Measurements from ENCODE around the gene SLC6A5. TPM values are rescaled to one million over a fixed set of nuclear protein-coding genes. Genes with fewer than 3 reads are reported as not detected.

The SLC6A5 gene
- total and polyA plus RNA-seq, 2 of the 8 experiments (the other 6 are each of a cell fraction or from before 2014, with no cell fraction given) = not detected

DNA sequence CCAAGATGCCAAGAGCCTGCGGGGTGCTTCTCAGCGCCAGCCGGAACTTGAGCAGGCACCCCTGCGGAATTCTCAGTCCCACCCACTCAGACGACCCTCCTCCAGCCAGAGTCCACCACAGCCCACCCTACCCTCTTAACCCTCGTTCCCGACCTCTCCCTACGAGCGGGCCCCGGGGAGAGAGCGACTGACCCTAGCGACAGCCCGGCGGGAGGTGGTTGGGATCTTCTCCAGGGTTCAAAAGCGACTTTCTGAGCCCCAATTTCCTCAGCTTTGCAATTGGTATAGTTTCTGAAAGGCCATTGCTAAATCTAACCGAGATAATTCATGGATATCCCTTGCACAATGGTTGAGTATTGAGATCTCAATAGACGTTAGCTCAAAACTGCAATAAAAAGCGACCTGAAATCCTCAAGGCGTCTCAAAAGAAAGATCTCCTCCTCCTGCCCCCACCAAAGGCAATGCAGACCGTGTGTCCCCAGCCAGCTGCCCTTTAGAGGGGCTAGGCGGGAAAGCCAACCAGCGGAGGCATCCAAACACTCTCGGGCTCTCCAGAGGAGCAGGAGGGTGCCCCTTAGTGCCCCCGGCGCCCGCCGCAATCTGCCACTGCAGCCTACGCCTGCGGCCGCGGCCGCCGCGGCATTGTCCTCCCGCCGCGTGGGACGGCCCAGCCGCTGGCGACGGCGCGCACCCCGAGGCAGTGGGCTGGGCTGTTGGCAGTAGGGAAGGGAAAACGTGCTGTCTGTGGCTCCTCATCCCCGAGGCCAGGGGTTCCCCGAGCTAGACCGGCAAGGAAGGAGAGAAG, 1.5 kb upstream of the SLC6A5 start:
- no peaks in the 10 kb centered on the region; the same call in 1 of the 2 replicates for H3K23me2 ChIP-seq (ENCODE audit: low read depth, low read length)
- peaks cover 0 to 6% of the 10 kb centered on the region in 2 experiments for H4K20me1 ChIP-seq (replicated peaks in 1 of 2; ENCODE audit: control insufficient read depth in 1 of 2, insufficient read depth in 2 of 2, low read length in 2 of 2)
- no peak overlapping the region for H3K9ac ChIP-seq (replicated peaks in 1 of 4; ENCODE audit: extremely low read depth in 1 of 4, low read depth in 3 of 4, low read length in 3 of 4)
- FAIRE-seq (no peak), DNase-seq (ENCODE audit: low read depth in 1 of 2, low spot score in 2 of 2) (peak in 1 of 2 experiments; percentile 62)
- 0 out of 2 replicates have a peak overlapping the region, but pooled peaks have one; percentile 60 for H2BK12ac ChIP-seq (ENCODE audit: low read depth, low read length)
- H3K14ac ChIP-seq (ENCODE audit: insufficient read length) = no peak overlapping the region
- no peaks in the 10 kb centered on the region for H3K79me2 ChIP-seq (ENCODE audit: control insufficient read depth in 1 of 2, insufficient read depth in 2 of 2, low read length in 2 of 2)
- 29% methylated on average over 47 of the region's 48 CpGs; no CpG with 5 or more reads in 1 of the 2 experiments for WGBS, 2 experiments (ENCODE audit: extremely low coverage in 1 of 2, insufficient coverage in 1 of 2, insufficient read length in 1 of 2, insufficient replicate concordance in 2 of 2, low coverage in 1 of 2, low lambda C conversion rate in 2 of 2, missing lambda C conversion rate in 1 of 2)
- H4K8ac ChIP-seq (ENCODE audit: extremely low read depth, insufficient read depth, low read length) = no peak overlapping the region
- H3K18ac ChIP-seq (ENCODE audit: extremely low read depth, low read length) = no peak overlapping the region; the same call in 1 of the 2 replicates
- H3K9me3 ChIP-seq (ENCODE audit: insufficient read depth in 2 of 2, low read depth in 1 of 2, low read length in 1 of 2) = no peaks in the 10 kb centered on the region
- H3K4me2 ChIP-seq (ENCODE audit: insufficient read depth in 1 of 2, low read depth in 2 of 2, low read length in 2 of 2) = peak overlapping the region; percentile 72 to 76
- H2BK15ac ChIP-seq (ENCODE audit: low read length) = no peak overlapping the region
- no peak overlapping the region for H2BK5ac ChIP-seq (ENCODE audit: low read depth, low read length)
- ChIA-PET POLR2A (ENCODE audit: partially characterized antibody) (no interaction called here), CTCF (ENCODE audit: partially characterized antibody) (interaction anchor here (1.2 kb wide), 1 partner anchor 12 kb away, joined by 4 read pairs; no protein-coding TSS in a partner anchor)
- H3K23ac ChIP-seq (ENCODE audit: insufficient read length) = no peak overlapping the region
- H3K4ac ChIP-seq (replicated peaks; ENCODE audit: insufficient read length, low read depth, low read length) = no peak overlapping the region
- H3K36me3 ChIP-seq (ENCODE audit: control insufficient read depth in 2 of 4, insufficient read depth in 4 of 4, low read length in 3 of 4) = no peaks in the 10 kb centered on the region; a peak in 1 of 8 replicates
- H3K4me3 ChIP-seq (ENCODE audit: extremely low read depth in 1 of 4, insufficient read depth in 2 of 4, low read depth in 3 of 4, low read length in 4 of 4) = peak overlapping the region; percentile 17 to 58 (median 39); a peak in 7 of 8 replicates
- H2BK20ac ChIP-seq (ENCODE audit: low read length) = no peak overlapping the region
- no peak overlapping the region for H2AK5ac ChIP-seq (ENCODE audit: low read depth, low read length)
- no peak overlapping the region for H4K5ac ChIP-seq (ENCODE audit: insufficient read length, low read depth, low read length)
- H3K4me1 ChIP-seq (replicated peaks in 1 of 4; ENCODE audit: control insufficient read depth in 3 of 4, insufficient read depth in 4 of 4, low read length in 3 of 4) = peaks cover 0 to 13% (median 2%) of the 10 kb centered on the region in 4 experiments; a peak in 5 of 7 replicates
- H3K27me3 ChIP-seq (replicated peaks in 1 of 4; ENCODE audit: control insufficient read depth in 3 of 4, extremely low read depth in 1 of 4, insufficient read depth in 3 of 4, low read length in 3 of 4) = peaks cover 54 to 86% (median 78%) of the 10 kb centered on the region in 4 experiments
- no peak overlapping the region for H2BK120ac ChIP-seq (replicated peaks; ENCODE audit: low read depth, low read length)
- no peak overlapping the region for H3K27ac ChIP-seq (ENCODE audit: low read depth, low read length)
- H3K79me1 ChIP-seq (ENCODE audit: low read depth, low read length) = no peaks in the 10 kb centered on the region
- no peak overlapping the region for H2AFZ ChIP-seq (ENCODE audit: low read length)
- H3K56ac ChIP-seq (replicated peaks; ENCODE audit: insufficient read length, low read depth, low read length) = no peak overlapping the region
- no peak overlapping the region for H4K91ac ChIP-seq (replicated peaks; ENCODE audit: insufficient read length, low read length)
- TF ChIP-seq SUZ12 (IDR thresholded peaks at IDR 0.05; ENCODE audit: low read length) (peak; percentile 93), CREB1 (IDR thresholded peaks at IDR 0.05) (no peak), CHD2 (IDR thresholded peaks at IDR 0.05; ENCODE audit: low read length) (no peak), EZH2 (IDR thresholded peaks at IDR 0.05; ENCODE audit: low read depth, low read length, severe bottlenecking) (peak; percentile 86), SIRT6 (IDR thresholded peaks at IDR 0.05; ENCODE audit: low read length) (no peak), RNF2 (IDR thresholded peaks at IDR 0.05; ENCODE audit: borderline replicate concordance, low read depth, low read length, missing control alignments, poor library complexity, severe bottlenecking) (no peak), CTBP2 (IDR thresholded peaks at IDR 0.05; ENCODE audit: borderline replicate concordance, insufficient read depth, insufficient read length, low read length) (no peak), GTF2F1 (IDR thresholded peaks at IDR 0.05; ENCODE audit: borderline replicate concordance, low read depth, low read length) (no peak)
- TF ChIP-seq, protein P1, sequence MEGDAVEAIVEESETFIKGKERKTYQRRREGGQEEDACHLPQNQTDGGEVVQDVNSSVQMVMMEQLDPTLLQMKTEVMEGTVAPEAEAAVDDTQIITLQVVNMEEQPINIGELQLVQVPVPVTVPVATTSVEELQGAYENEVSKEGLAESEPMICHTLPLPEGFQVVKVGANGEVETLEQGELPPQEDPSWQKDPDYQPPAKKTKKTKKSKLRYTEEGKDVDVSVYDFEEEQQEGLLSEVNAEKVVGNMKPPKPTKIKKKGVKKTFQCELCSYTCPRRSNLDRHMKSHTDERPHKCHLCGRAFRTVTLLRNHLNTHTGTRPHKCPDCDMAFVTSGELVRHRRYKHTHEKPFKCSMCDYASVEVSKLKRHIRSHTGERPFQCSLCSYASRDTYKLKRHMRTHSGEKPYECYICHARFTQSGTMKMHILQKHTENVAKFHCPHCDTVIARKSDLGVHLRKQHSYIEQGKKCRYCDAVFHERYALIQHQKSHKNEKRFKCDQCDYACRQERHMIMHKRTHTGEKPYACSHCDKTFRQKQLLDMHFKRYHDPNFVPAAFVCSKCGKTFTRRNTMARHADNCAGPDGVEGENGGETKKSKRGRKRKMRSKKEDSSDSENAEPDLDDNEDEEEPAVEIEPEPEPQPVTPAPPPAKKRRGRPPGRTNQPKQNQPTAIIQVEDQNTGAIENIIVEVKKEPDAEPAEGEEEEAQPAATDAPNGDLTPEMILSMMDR (IDR thresholded peaks at IDR 0.05; ENCODE audit: control extremely low read depth in 1 of 3, insufficient read depth in 1 of 3, low read depth in 1 of 3, low read length in 3 of 3) = no peak
